Right cardiac atrium (tissue), 5 donors: Measurements from ENCODE around the gene ADGRF3. TPM values are rescaled to one million over a fixed set of nuclear protein-coding genes. Genes with fewer than 3 reads are reported as not detected.
"Not testable (repeated sequence)": the region's sequence is repeated elsewhere in the genome, so short reads cannot be mapped to it uniquely, and the experiment has no call there.

ENCODE experiments used
- ATAC-seq, 2 donors: fragments of 200-7000 bp; cut with Tn5 transposase; one replicate each; pipeline versions ENCODE4 v1.8.0 to v1.9.1; 2020; ENCODE audit warnings: moderate library complexity in 2 of 2, mild to moderate bottlenecking in 1 of 2
- DNase-seq, 3 donors: peaks; one replicate each; pipeline ENCODE4 v3.0.0-alpha.2; 2020
- H3K27ac ChIP-seq: one replicate; pipeline ENCODE4 v1.5.1; 2013; ENCODE audit warnings: mild to moderate bottlenecking, low read length, control low read depth, moderate library complexity
- H3K27me3 ChIP-seq: one replicate; pipeline ENCODE4 v1.6.1; 2013; ENCODE audit not compliant: control insufficient read depth, insufficient read depth
- H3K4me1 ChIP-seq: one replicate; pipeline ENCODE4 v1.6.1; 2013; ENCODE audit warnings: low read length; ENCODE audit not compliant: control insufficient read depth, insufficient read depth
- H3K4me3 ChIP-seq: one replicate; pipeline ENCODE4 v1.5.1; 2013; ENCODE audit warnings: low read length, control low read depth
- H3K9me3 ChIP-seq: one replicate; pipeline ENCODE4 v1.6.1; 2013; ENCODE audit warnings: low read length; ENCODE audit not compliant: control insufficient read depth
- WGBS: extraction: QIAGEN DNeasy Blood & Tissue Kit; methylation state at CpG from one replicate; pipeline ENCODE4 v1.1.7; 2013; 5-methylcytosine and 5-hydroxymethylcytosine counted together
- intact Hi-C, 4 donors: fragments of 100-400 bp; cut with DNase I; formaldehyde crosslinking; loops; one replicate each; pipeline versions ENCODE4 v1.11.0 to v1.14.0; 2022 to 2023
- polyA plus RNA-seq: library from polyadenylated mRNA; stranded (reverse); fragments of 200-250 nt; gene quantifications from one replicate; pipeline ENCODE4 v1.2.3, GENCODE V29; 2013
- total RNA-seq, 4 donors: library from RNA; stranded (reverse); fragmentation: NEBNext Ultra II Directional; extraction: Animal tissue kit (Norgen Biotek cat#: 25700); gene quantifications; one replicate each; pipeline ENCODE4 v1.2.1, GENCODE V29; 2021
- donor health status: healthy with polysubstance abuse.
- donor health status: DM: no; HTN: yes; CAD: no.
- donor health status: DM: no; HTN: no; CAD: no.
- donor health status: DM: no; HTN: yes; CAD: no; lungs with severe emphysema.
- donor health status: DM: yes; HTN: yes; CAD: no.

The ADGRF3 gene
- total and polyA plus RNA-seq, 5 donors: 0.11 to 0.14 TPM; not detected in 3

DNA sequence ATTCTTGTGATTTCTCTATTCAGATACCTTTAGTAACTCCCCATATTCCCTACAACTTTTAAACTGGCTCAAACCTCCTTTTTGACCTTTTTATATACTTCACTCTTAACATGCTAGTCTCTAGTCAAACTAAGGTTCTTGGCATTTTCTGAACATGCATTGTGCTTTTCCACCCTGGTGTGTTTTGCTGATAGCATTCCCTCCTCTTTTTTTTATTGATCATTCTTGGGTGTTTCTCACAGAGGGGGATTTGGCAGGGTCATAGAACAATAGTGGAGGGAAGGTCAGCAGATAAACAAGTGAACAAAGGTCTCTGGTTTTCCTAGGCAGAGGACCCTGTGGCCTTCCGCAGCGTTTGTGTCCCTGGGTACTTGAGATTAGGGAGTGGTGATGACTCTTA is 23.1 kb upstream of the ADGRF3 start:
- H3K9me3 ChIP-seq, H3K4me1 ChIP-seq, DNase-seq, ATAC-seq, intact Hi-C loops, H3K27ac ChIP-seq, H3K4me3 ChIP-seq, H3K27me3 ChIP-seq: not testable (repeated sequence)
- 56% methylated on average over 2 of the region's 2 CpGs for WGBS

- Histone ChIP-seq H3K27me3 (no peaks in the 10 kb centered on the region), H3K4me1 (peaks cover 2% of the 10 kb centered on the region), H3K27ac (no peak overlapping the region), H3K9me3 (no peaks in the 10 kb centered on the region), H3K4me3 (no peak overlapping the region)
- WGBS: 91% methylated on average over 5 of the region's 5 CpGs
- intact Hi-C loops: no loop called here
- ATAC-seq (no peak), DNase-seq (no peak)
These were observed 20.4 kb upstream of the ADGRF3 start for GRCh38 chr2:26366957-26367356.

GRCh38 chr2:26364669-26365068 is 18.1 kb upstream of the ADGRF3 start:
- no peak for DNase-seq
- H3K4me1 ChIP-seq: peaks cover 3% of the 10 kb centered on the region
- intact Hi-C loops: no loop called here
- H3K4me3 ChIP-seq: no peak overlapping the region
- WGBS: 90% methylated on average over 4 of the region's 4 CpGs
- no peaks in the 10 kb centered on the region for H3K27me3 ChIP-seq
- no peak overlapping the region for H3K27ac ChIP-seq
- ATAC-seq: no peak
- no peaks in the 10 kb centered on the region for H3K9me3 ChIP-seq

- ATAC-seq (no peak), DNase-seq (no peak)
- intact Hi-C loops: no loop called here
- Histone ChIP-seq H3K9me3 (no peaks in the 10 kb centered on the region), H3K4me1 (peaks cover 3% of the 10 kb centered on the region), H3K4me3 (no peak overlapping the region), H3K27ac (no peak overlapping the region), H3K27me3 (no peaks in the 10 kb centered on the region)
- WGBS: 79% methylated on average over 3 of the region's 3 CpGs
These were observed 17.4 kb upstream of the ADGRF3 start for GRCh38 chr2:26363958-26364357.

GRCh38 chr2:26363323-26363722 is 16.7 kb upstream of the ADGRF3 start:
- intact Hi-C loops: no loop called here
- Histone ChIP-seq H3K27ac (no peak overlapping the region), H3K9me3 (no peaks in the 10 kb centered on the region), H3K27me3 (no peaks in the 10 kb centered on the region), H3K4me3 (no peak overlapping the region), H3K4me1 (peaks cover 3% of the 10 kb centered on the region)
- ATAC-seq: no peak
- WGBS: 91% methylated on average over 4 of the region's 4 CpGs
- DNase-seq: no peak

GRCh38 chr2:26359886-26360473 is 13.4 kb upstream of the ADGRF3 start:
- no peaks in the 10 kb centered on the region for H3K27me3 ChIP-seq
- no peak for ATAC-seq
- no peaks in the 10 kb centered on the region for H3K9me3 ChIP-seq
- intact Hi-C loops: no loop called here
- no peak overlapping the region for H3K27ac ChIP-seq
- H3K4me1 ChIP-seq: peaks cover 1% of the 10 kb centered on the region
- DNase-seq: no peak
- 95% methylated on average over 4 of the region's 4 CpGs for WGBS
- H3K4me3 ChIP-seq: no peak overlapping the region

DNA sequence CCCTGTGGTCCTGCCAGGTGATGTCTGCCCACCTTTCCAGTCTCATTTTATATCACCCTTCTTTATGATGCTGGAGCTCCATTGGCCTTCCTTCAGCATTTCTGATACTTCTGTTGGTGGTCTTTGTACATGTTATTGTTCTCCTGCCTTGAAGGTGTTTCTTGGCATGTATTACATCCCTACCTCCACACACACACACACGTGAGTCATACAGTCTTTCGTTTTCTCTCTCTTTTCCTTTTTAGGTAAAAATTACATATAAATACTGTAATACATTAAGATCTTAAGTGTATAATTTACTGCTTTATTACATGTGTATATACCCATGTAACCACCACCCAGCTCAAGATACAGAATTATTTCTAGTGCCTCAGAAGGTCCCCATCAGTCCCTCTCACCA is 10.2 kb upstream of the ADGRF3 start:
- Histone ChIP-seq H3K4me3 (no peak overlapping the region), H3K9me3 (no peaks in the 10 kb centered on the region), H3K4me1 (peaks cover 1% of the 10 kb centered on the region), H3K27ac (no peak overlapping the region), H3K27me3 (no peaks in the 10 kb centered on the region)
- intact Hi-C loops: no loop called here
- 85% methylated on average over 2 of the region's 2 CpGs for WGBS
- ATAC-seq (no peak), DNase-seq (no peak)

- WGBS: 98% methylated on average over 2 of the region's 2 CpGs
- intact Hi-C loops: no loop called here
- Histone ChIP-seq H3K9me3 (no peaks in the 10 kb centered on the region), H3K27me3 (no peaks in the 10 kb centered on the region), H3K4me3 (no peak overlapping the region), H3K4me1 (peaks cover 1% of the 10 kb centered on the region), H3K27ac (no peak overlapping the region)
- DNase-seq: no peak
- no peak for ATAC-seq
These were observed 9.5 kb upstream of the ADGRF3 start for GRCh38 chr2:26356111-26356510.

GRCh38 chr2:26355038-26355995 is 8.7 kb upstream of the ADGRF3 start:
- Histone ChIP-seq H3K4me1 (peaks cover 1% of the 10 kb centered on the region), H3K4me3 (no peak overlapping the region), H3K27ac (no peak overlapping the region), H3K9me3 (no peaks in the 10 kb centered on the region), H3K27me3 (no peaks in the 10 kb centered on the region)
- 79% methylated on average over 9 of the region's 9 CpGs for whole genome bisulfite sequencing
- intact Hi-C loops: no loop called here
- ATAC-seq (no peak), DNase-seq (no peak)

DNA sequence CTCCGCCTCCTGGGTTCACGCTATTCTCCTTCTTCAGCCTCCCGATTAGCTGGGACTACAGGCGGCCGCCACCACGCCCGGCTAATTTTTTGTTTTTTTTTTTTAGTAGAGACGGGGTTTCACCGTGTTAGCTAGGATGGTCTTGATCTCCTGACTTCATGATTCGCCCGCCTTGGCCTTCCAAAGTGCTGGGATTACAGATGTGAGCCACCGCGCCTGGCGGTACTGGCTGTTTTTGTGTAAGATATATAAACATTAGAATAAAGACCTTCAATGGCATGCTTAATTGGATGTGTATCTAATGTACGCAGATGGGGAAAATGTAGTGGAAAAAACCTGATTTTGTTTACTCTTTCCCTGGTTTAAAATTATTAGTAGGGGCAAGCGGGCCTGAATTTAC is 7.9 kb upstream of the ADGRF3 start:
- H3K4me3 ChIP-seq, H3K27me3 ChIP-seq, intact Hi-C loops, H3K9me3 ChIP-seq, H3K27ac ChIP-seq, DNase-seq, ATAC-seq, H3K4me1 ChIP-seq: not testable (repeated sequence)
- WGBS: 98% methylated on average over 16 of the region's 16 CpGs

- no peaks in the 10 kb centered on the region for H3K9me3 ChIP-seq
- DNase-seq (no peak), ATAC-seq (no peak)
- intact Hi-C loops: no loop called here
- no peaks in the 10 kb centered on the region for H3K4me1 ChIP-seq
- 95% methylated on average over 1 of the region's 1 CpG for WGBS
- no peaks in the 10 kb centered on the region for H3K27me3 ChIP-seq
- H3K27ac ChIP-seq: no peak overlapping the region
- no peak overlapping the region for H3K4me3 ChIP-seq
These were observed 6.3 kb upstream of the ADGRF3 start for GRCh38 chr2:26352892-26353291.
